Brain pericyte (primary cell): ENCODE results near the gene ADCY7.

Experiments used
- DNase-seq: peaks from one replicate; pipeline ENCODE4 v3.0.0-alpha.2; 2012; ENCODE audit warnings: low read depth, low spot score

Gene ADCY7

GRCh38 chr16:50282010-50282538 lies 15.7 kb downstream of the ADCY7 start:
- DNase-seq = no peak

- no peak for DNase-seq
Measured at GRCh38 chr16:50282955-50283631, 16.7 kb downstream of the ADCY7 start.

- DNase-seq = no peak
Measured at GRCh38 chr16:50284131-50284911, 18.0 kb downstream of the ADCY7 start.

GRCh38 chr16:50285406-50286003 lies 19.2 kb downstream of the ADCY7 start:
- DNase-seq = no peak

GRCh38 chr16:50286681-50287080 lies 20.3 kb downstream of the ADCY7 start:
- DNase-seq = no peak

- no peak for DNase-seq
Measured at GRCh38 chr16:50288026-50288425, 21.7 kb downstream of the ADCY7 start.

GRCh38 chr16:50288920-50289319 lies 22.6 kb downstream of the ADCY7 start:
- DNase-seq = no peak

- no peak for DNase-seq
Measured at GRCh38 chr16:50289950-50290764, 23.8 kb downstream of the ADCY7 start.

- DNase-seq = no peak
Measured at GRCh38 chr16:50290856-50291255, 24.5 kb downstream of the ADCY7 start.

GRCh38 chr16:50291719-50292565 lies 25.6 kb downstream of the ADCY7 start:
- DNase-seq = no peak

GRCh38 chr16:50292566-50292948 lies 26.2 kb downstream of the ADCY7 start:
- no peak for DNase-seq

GRCh38 chr16:50293041-50293783 lies 26.9 kb downstream of the ADCY7 start:
- no peak for DNase-seq

GRCh38 chr16:50293994-50294855 lies 27.9 kb downstream of the ADCY7 start:
- DNase-seq = no peak

- no peak for DNase-seq
Measured at GRCh38 chr16:50294955-50295354, 28.6 kb downstream of the ADCY7 start.

- DNase-seq = no peak
Measured at GRCh38 chr16:50295541-50296132, 29.3 kb downstream of the ADCY7 start.

- no peak for DNase-seq
Measured at GRCh38 chr16:50296807-50297206, 30.5 kb downstream of the ADCY7 start.

- DNase-seq = no peak
Measured at GRCh38 chr16:50297301-50298074, 31.1 kb downstream of the ADCY7 start.

GRCh38 chr16:50298075-50298460 lies 31.7 kb downstream of the ADCY7 start:
- DNase-seq = no peak
